Measurements from ENCODE around the gene ASPHD2.
A peak's percentile ranks its signal among the peaks of the same experiment; 100 is the strongest.
"Not testable (repeated sequence)": the region's sequence is repeated elsewhere in the genome, so short reads cannot be mapped to it uniquely, and the experiment has no call there.

ASPHD2 gene

GRCh38 chr22:26406118-26406517 lies 22.9 kb upstream of the ASPHD2 start:
- H3K36me3 Mint-ChIP-seq: no peaks in the 10 kb centered on the region
- H3K9me3 Mint-ChIP-seq: no peaks in the 10 kb centered on the region
- H3K4me3 Mint-ChIP-seq: no peak overlapping the region
- no peak overlapping the region for H3K27ac Mint-ChIP-seq
- peaks cover 15% of the 10 kb centered on the region for H3K4me1 Mint-ChIP-seq
- H3K27me3 Mint-ChIP-seq: peaks cover 2% of the 10 kb centered on the region

- not testable (repeated sequence) for H3K27me3 Mint-ChIP-seq, H3K27ac Mint-ChIP-seq, H3K4me1 Mint-ChIP-seq, H3K4me3 Mint-ChIP-seq, H3K36me3 Mint-ChIP-seq, H3K9me3 Mint-ChIP-seq
These were observed 20.4 kb upstream of the ASPHD2 start for GRCh38 chr22:26408562-26409220.

DNA sequence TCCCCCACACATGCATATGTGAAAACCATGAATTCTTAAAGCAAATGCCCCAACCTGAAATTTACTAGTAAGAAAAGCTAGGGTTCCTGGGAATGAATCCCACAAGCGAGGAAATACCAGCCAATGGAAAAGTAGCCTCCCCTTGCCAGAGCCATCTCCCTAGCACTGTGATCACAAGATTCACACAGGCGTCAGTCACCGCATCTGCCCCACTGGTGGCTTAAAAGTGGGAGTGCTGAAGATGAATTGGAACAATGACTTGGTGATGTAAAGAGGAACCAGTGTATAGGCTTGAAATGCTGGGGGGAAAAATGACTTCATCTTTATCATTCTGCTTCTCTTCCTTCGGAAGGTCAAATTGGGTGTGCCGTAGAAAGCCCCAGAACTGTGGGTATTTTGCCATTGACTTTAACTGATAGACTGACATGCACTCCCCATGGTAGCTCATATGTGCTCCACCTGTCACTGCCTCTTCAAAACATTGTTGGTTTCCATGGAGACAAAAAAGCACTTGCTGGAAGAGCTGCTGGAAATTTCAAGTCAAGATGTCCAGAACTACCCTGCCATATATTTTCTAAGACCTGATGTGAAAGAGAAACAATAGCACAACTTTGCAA lies 19.2 kb upstream of the ASPHD2 start:
- no peaks in the 10 kb centered on the region for H3K9me3 Mint-ChIP-seq
- peaks cover under 1% of the 10 kb centered on the region for H3K4me1 Mint-ChIP-seq
- no peaks in the 10 kb centered on the region for H3K36me3 Mint-ChIP-seq
- H3K4me3 Mint-ChIP-seq: no peak overlapping the region
- H3K27ac Mint-ChIP-seq: no peak overlapping the region
- H3K27me3 Mint-ChIP-seq: peaks cover under 1% of the 10 kb centered on the region

DNA sequence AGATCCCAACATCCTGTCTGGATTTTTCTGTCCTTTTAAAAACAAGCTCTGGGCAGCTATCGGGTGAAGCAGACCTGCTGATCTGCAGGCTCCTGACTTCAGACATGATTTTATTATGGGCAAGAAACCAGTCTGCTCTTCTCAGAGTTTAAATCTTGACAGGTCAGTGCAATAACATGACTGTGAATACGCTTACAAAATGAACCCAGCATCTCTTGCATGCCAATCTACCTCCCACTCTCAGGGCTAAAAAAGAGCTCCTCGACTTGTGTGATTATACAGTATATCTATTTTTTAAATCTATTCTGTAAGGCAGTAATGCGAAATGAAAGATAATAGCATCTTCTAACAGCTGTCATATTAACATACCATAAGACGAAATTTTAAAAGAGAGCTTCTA lies 18.7 kb upstream of the ASPHD2 start:
- Mint-ChIP-seq H3K4me1 (no peaks in the 10 kb centered on the region), H3K27me3 (no peaks in the 10 kb centered on the region), H3K9me3 (no peaks in the 10 kb centered on the region), H3K36me3 (no peaks in the 10 kb centered on the region), H3K27ac (no peak overlapping the region), H3K4me3 (no peak overlapping the region)

- Mint-ChIP-seq H3K36me3 (no peaks in the 10 kb centered on the region), H3K27ac (no peak overlapping the region), H3K4me1 (no peaks in the 10 kb centered on the region), H3K27me3 (peaks cover 1% of the 10 kb centered on the region), H3K4me3 (no peak overlapping the region), H3K9me3 (no peaks in the 10 kb centered on the region)
These were observed 14.7 kb upstream of the ASPHD2 start for GRCh38 chr22:26414347-26414746.

DNA sequence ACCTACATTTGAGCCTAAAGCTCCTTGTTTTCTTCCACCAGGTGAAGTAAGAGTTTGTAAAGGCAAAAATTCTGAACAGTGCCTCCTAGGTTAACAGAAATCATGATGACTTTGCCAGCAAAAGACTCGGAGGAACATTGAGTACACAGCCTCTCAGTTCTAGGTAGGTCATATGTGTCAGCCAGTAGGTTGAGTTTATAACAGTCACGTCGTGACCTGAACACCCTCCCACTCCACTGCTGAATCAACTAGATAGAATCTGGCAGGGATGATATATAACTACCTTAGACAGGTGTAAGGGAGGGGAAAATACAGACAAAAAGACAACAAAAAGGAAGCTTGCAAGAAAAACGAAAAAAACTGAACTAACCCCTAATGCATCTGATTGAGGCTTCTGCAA lies 12.8 kb upstream of the ASPHD2 start:
- H3K27ac Mint-ChIP-seq: no peak overlapping the region
- H3K9me3 Mint-ChIP-seq: no peaks in the 10 kb centered on the region
- no peaks in the 10 kb centered on the region for H3K4me1 Mint-ChIP-seq
- H3K36me3 Mint-ChIP-seq: no peaks in the 10 kb centered on the region
- H3K27me3 Mint-ChIP-seq: peaks cover 1% of the 10 kb centered on the region
- no peak overlapping the region for H3K4me3 Mint-ChIP-seq

- Mint-ChIP-seq H3K36me3 (no peaks in the 10 kb centered on the region), H3K27me3 (peaks cover 1% of the 10 kb centered on the region), H3K4me1 (no peaks in the 10 kb centered on the region), H3K4me3 (no peak overlapping the region), H3K9me3 (no peaks in the 10 kb centered on the region), H3K27ac (no peak overlapping the region)
These were observed 12.3 kb upstream of the ASPHD2 start for GRCh38 chr22:26416670-26417276.

GRCh38 chr22:26417406-26417805 lies 11.7 kb upstream of the ASPHD2 start:
- Mint-ChIP-seq H3K27ac (no peak overlapping the region), H3K27me3 (peaks cover 3% of the 10 kb centered on the region), H3K36me3 (no peaks in the 10 kb centered on the region), H3K4me1 (no peaks in the 10 kb centered on the region), H3K4me3 (no peak overlapping the region), H3K9me3 (no peaks in the 10 kb centered on the region)

- H3K4me3 Mint-ChIP-seq: no peak overlapping the region
- H3K27me3 Mint-ChIP-seq: peaks cover 3% of the 10 kb centered on the region
- H3K36me3 Mint-ChIP-seq: no peaks in the 10 kb centered on the region
- H3K9me3 Mint-ChIP-seq: no peaks in the 10 kb centered on the region
- H3K27ac Mint-ChIP-seq: no peak overlapping the region
- no peaks in the 10 kb centered on the region for H3K4me1 Mint-ChIP-seq
These were observed 10.4 kb upstream of the ASPHD2 start for GRCh38 chr22:26418620-26419019.

DNA sequence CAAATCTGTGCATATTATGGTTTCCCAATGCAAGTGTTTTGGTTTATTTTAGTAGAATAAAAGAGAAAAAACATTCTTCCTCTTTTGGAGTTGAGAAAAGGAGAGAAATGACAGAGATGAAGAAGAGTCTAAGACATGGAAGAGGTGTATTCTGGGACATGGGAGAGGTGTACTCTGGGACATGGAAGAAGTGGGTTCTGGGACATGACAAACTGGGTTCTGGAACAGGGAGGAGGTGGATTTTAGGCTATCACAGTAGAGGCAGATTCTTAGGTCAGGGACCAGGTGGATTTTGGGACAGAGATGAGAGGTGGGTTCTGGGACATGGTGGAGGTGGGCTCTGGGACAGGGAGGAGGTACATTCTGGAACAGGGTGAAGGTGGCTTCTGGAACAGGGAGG lies 2.1 kb upstream of the ASPHD2 start:
- peaks cover 1% of the 10 kb centered on the region for H3K27me3 Mint-ChIP-seq
- H3K9me3 Mint-ChIP-seq: no peaks in the 10 kb centered on the region
- H3K36me3 Mint-ChIP-seq: no peaks in the 10 kb centered on the region
- H3K27ac Mint-ChIP-seq: peak overlapping the region; percentile 80
- peak overlapping the region; percentile 83 for H3K4me3 Mint-ChIP-seq
- H3K4me1 Mint-ChIP-seq: peaks cover 41% of the 10 kb centered on the region

DNA sequence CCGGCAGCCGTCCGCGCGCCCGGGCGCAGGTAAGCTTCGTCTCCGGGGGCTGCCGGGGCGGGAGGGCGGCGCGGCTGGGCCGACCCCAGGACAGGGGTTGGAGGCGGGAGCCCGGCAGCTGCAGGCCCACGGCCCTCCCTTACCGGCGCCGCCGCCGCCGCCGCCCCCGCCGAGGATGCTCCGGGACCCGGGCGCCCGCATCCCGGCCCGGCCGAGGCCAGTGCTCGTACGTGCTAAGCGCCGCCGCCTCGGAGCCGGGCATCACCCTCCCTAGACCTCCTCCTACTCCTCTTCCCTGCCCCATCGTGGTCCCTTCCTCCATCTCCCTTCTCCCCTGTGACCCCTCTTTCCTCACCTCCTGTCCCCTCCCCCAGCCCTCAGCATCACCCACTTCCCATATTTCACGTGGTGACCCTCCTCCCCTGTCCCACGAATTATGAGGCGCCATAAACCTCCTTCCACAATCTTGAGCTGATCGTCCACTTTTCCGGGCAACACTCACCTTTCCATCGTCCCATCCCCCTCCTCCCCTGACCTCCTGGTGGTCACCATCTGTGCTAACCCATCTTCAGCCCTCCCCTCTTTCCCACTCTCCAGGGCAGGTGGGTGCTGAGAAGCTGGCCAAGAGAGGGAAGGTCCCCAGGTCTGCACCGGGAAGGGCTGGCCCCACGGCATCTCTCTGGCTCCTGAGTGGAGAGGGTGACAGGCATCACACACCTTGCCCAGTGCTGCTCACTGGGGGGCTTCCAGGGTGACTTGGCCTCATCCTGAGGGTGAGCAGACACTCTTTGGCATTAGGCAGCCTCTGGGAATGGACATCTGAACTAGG lies 612 bp downstream of the ASPHD2 start:
- Mint-ChIP-seq H3K36me3 (no peaks in the 10 kb centered on the region), H3K4me1 (peaks cover 51% of the 10 kb centered on the region), H3K9me3 (no peaks in the 10 kb centered on the region), H3K27ac (peak overlapping the region; percentile 65), H3K27me3 (no peaks in the 10 kb centered on the region), H3K4me3 (peak overlapping the region; percentile 84)

GRCh38 chr22:26430600-26430999 lies 1.5 kb downstream of the ASPHD2 start:
- Mint-ChIP-seq H3K36me3 (no peaks in the 10 kb centered on the region), H3K4me1 (peaks cover 59% of the 10 kb centered on the region), H3K4me3 (peak overlapping the region; percentile 84)

DNA sequence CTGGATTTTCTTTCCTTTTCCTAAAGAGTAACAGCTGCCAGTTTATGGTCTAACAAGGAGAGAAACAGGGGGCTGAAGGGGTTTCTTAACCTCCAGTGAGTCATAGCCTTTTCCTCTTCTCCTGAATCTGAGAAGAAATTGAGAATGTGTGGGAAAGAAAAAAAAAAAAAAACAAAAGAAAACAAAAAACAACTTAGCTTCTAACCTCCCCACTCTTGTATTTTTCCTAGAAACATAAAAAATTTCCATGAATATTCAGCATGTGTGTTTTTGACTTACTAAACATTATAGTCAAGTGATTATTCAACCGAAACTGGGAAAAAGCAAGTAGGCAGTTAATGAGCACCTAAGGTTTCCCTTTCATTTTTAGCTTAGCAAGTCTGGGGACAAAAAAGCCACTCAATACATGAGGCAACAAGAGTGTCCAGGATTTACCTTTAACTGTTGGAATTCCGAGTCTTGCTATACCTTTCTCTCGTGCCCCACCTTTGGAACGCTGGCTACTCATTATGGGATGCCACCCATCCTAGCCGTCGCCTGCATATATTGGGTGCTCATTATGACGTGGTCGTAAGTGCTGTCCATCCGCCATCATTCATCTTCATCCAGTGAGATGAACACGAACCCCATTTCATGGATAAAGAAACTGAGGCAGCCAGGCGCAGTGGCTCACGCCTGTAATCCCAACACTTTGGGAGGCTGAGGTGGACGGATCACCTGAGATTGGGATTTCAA lies 2.4 kb downstream of the ASPHD2 start:
- peak overlapping the region; percentile 84 for H3K4me3 Mint-ChIP-seq

More at GRCh38 chr22:26430600-26430999, 1.5 kb downstream of the ASPHD2 start:
- no peaks in the 10 kb centered on the region for H3K27me3 Mint-ChIP-seq
- peak overlapping the region; percentile 85 for H3K27ac Mint-ChIP-seq
- no peaks in the 10 kb centered on the region for H3K9me3 Mint-ChIP-seq

GRCh38 chr22:26432619-26433311 lies 3.7 kb downstream of the ASPHD2 start:
- H3K27ac Mint-ChIP-seq: no peak overlapping the region
- H3K4me3 Mint-ChIP-seq: no peak overlapping the region
- H3K27me3 Mint-ChIP-seq: no peaks in the 10 kb centered on the region
- H3K36me3 Mint-ChIP-seq: no peaks in the 10 kb centered on the region
- H3K9me3 Mint-ChIP-seq: no peaks in the 10 kb centered on the region
- peaks cover 68% of the 10 kb centered on the region for H3K4me1 Mint-ChIP-seq

More for the DNA sequence above, 2.4 kb downstream of the ASPHD2 start:
- H3K9me3 Mint-ChIP-seq: no peaks in the 10 kb centered on the region
- H3K4me1 Mint-ChIP-seq: peaks cover 67% of the 10 kb centered on the region
- H3K36me3 Mint-ChIP-seq: no peaks in the 10 kb centered on the region
- peak overlapping the region; percentile 85 for H3K27ac Mint-ChIP-seq
- H3K27me3 Mint-ChIP-seq: no peaks in the 10 kb centered on the region

DNA sequence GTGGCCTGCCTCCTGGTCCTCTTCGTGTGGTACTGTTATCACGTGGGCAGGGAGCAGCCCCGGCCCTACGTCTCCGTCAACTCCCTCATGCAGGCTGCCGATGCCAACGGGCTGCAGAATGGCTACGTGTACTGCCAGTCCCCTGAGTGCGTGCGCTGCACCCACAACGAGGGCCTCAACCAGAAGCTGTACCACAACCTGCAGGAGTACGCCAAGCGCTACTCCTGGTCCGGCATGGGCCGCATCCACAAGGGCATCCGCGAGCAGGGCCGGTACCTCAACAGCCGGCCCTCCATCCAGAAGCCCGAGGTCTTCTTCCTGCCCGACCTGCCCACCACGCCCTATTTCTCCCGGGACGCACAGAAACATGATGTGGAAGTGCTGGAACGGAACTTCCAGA lies 4.7 kb downstream of the ASPHD2 start:
- Mint-ChIP-seq H3K9me3 (no peaks in the 10 kb centered on the region), H3K36me3 (no peaks in the 10 kb centered on the region), H3K27me3 (no peaks in the 10 kb centered on the region), H3K27ac (no peak overlapping the region), H3K4me3 (no peak overlapping the region), H3K4me1 (peaks cover 57% of the 10 kb centered on the region)

Data from activated naive CD4-positive, alpha-beta T cell treated with anti-CD3 and anti-CD28 coated beads, Interleukin-2, amount 50 U/mL, for 24 hours (primary cell).